Stimulated activated CD8-positive, alpha-beta memory T cell treated with anti-CD3 and anti-CD28 coated beads, Interleukin-15, amount 100 ng/mL, for 1 hour (primary cell): ENCODE measurements around the gene BIN1.

Experiments
- DNase-seq: peaks from one replicate; pipeline ENCODE4 v3.0.0-alpha.2; 2020; ENCODE audit warnings: low read depth

Gene BIN1

GRCh38 chr2:127074936-127075335 is 32.0 kb downstream of the BIN1 start:
- DNase-seq = no peak

- DNase-seq = no peak
Observed at GRCh38 chr2:127074358-127074757, 32.6 kb downstream of the BIN1 start.

GRCh38 chr2:127072970-127073369 is 34.0 kb downstream of the BIN1 start:
- no peak for DNase-seq

- no peak for DNase-seq
Observed at GRCh38 chr2:127072396-127072795, 34.6 kb downstream of the BIN1 start.

GRCh38 chr2:127071901-127072328 is 35.0 kb downstream of the BIN1 start:
- DNase-seq = no peak

GRCh38 chr2:127070221-127070620 is 36.7 kb downstream of the BIN1 start:
- DNase-seq = no peak

GRCh38 chr2:127069536-127069935 is 37.4 kb downstream of the BIN1 start:
- DNase-seq = no peak

- no peak for DNase-seq
Observed at GRCh38 chr2:127069003-127069402, 38.0 kb downstream of the BIN1 start.

- no peak for DNase-seq
Observed at GRCh38 chr2:127068351-127068741, 38.6 kb downstream of the BIN1 start.

- DNase-seq = peak; percentile 40
Observed at GRCh38 chr2:127067620-127068350, 39.2 kb downstream of the BIN1 start.

GRCh38 chr2:127066942-127067341 is 40.0 kb downstream of the BIN1 start:
- no peak for DNase-seq

GRCh38 chr2:127065940-127066318 is 41.0 kb downstream of the BIN1 start:
- no peak for DNase-seq

GRCh38 chr2:127065299-127065939 is 41.5 kb downstream of the BIN1 start:
- no peak for DNase-seq

- no peak for DNase-seq
Observed at GRCh38 chr2:127064642-127065250, 42.2 kb downstream of the BIN1 start.

GRCh38 chr2:127063701-127064590 is 43.0 kb downstream of the BIN1 start:
- no peak for DNase-seq

GRCh38 chr2:127061375-127062273 is 45.3 kb downstream of the BIN1 start:
- DNase-seq = no peak

GRCh38 chr2:127060264-127060945 is 46.5 kb downstream of the BIN1 start:
- no peak for DNase-seq

GRCh38 chr2:127059559-127059958 is 47.4 kb downstream of the BIN1 start:
- no peak for DNase-seq

- no peak for DNase-seq
Observed at GRCh38 chr2:127058954-127059252, 48.1 kb downstream of the BIN1 start.

GRCh38 chr2:127058246-127058953 is 48.6 kb downstream of the BIN1 start:
- DNase-seq = no peak
